ENCODE results near the gene HLF. TPM values are rescaled to one million over a fixed set of nuclear protein-coding genes. Genes with fewer than 3 reads are reported as not detected.

Gene HLF
- total RNA-seq, 1 donor from 2014 or later = 0.69 TPM

DNA sequence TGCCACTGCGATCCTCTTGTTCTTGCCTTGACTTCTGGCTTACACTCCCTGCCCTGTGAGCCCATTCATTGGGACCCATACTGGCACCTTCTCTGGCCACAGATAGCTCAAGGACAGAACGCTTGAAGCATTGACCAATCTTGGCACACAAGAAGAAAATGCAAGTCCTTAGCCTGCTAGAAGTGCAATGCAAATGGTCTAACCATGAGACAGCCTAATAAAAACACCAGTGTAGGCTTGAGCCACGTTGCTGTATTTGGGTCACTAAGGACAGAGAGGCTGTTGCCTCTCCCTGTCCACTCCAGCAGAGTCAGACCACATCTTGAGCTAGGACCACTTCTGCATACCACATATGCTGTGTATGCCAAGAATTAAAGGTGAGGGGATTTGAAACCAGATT, 41.2 kb upstream of the HLF start:
- intact Hi-C loops (cut with micrococcal nuclease) = no loop called here
- no peak for DNase-seq
- H3K27ac Mint-ChIP-seq = no peak overlapping the region
- H3K4me3 Mint-ChIP-seq = no peak overlapping the region
- TF ChIP-seq, protein P1, sequence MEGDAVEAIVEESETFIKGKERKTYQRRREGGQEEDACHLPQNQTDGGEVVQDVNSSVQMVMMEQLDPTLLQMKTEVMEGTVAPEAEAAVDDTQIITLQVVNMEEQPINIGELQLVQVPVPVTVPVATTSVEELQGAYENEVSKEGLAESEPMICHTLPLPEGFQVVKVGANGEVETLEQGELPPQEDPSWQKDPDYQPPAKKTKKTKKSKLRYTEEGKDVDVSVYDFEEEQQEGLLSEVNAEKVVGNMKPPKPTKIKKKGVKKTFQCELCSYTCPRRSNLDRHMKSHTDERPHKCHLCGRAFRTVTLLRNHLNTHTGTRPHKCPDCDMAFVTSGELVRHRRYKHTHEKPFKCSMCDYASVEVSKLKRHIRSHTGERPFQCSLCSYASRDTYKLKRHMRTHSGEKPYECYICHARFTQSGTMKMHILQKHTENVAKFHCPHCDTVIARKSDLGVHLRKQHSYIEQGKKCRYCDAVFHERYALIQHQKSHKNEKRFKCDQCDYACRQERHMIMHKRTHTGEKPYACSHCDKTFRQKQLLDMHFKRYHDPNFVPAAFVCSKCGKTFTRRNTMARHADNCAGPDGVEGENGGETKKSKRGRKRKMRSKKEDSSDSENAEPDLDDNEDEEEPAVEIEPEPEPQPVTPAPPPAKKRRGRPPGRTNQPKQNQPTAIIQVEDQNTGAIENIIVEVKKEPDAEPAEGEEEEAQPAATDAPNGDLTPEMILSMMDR (IDR thresholded peaks at IDR 0.05) = no peak
- no peaks in the 10 kb centered on the region for H3K4me1 Mint-ChIP-seq
- peaks cover 27% of the 10 kb centered on the region for H3K27me3 Mint-ChIP-seq
- H3K36me3 Mint-ChIP-seq (ENCODE audit: low read depth) = no peaks in the 10 kb centered on the region
- ChIA-PET CTCF (no interaction called here), POLR2A (no interaction called here)
- no peaks in the 10 kb centered on the region for H3K9me3 Mint-ChIP-seq
- no peak for ATAC-seq (ENCODE audit: low read depth)

DNA sequence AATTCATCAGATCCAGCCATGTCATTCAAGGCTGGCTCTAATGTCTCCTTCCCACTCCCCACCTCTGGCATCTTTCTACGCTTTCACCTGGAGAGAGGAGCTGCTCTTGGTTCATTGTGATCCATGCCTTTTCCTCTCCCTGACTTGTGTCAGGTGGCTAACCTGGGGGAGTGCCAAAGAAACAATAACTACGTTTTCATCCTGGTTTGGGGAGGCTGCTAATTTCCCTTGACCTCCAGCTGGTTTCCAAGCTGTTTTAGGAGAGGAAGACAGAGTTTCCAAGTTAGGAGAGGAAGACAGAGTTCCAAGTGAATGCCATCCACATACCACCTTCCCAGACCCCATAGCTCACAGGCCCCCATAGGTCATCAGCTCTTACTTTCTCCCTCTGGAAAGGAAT, 40.0 kb upstream of the HLF start:
- Mint-ChIP-seq H3K27me3 (peaks cover 24% of the 10 kb centered on the region), H3K36me3 (ENCODE audit: low read depth) (no peaks in the 10 kb centered on the region), H3K4me1 (no peaks in the 10 kb centered on the region), H3K9me3 (no peaks in the 10 kb centered on the region), H3K4me3 (no peak overlapping the region), H3K27ac (no peak overlapping the region)
- no peak for ATAC-seq (ENCODE audit: low read depth)
- TF ChIP-seq, protein P1 (IDR thresholded peaks at IDR 0.05) = no peak
- CTCF ChIA-PET = no interaction called here
- POLR2A ChIA-PET = no interaction called here
- intact Hi-C loops (cut with micrococcal nuclease) = no loop called here
- DNase-seq = no peak

DNA sequence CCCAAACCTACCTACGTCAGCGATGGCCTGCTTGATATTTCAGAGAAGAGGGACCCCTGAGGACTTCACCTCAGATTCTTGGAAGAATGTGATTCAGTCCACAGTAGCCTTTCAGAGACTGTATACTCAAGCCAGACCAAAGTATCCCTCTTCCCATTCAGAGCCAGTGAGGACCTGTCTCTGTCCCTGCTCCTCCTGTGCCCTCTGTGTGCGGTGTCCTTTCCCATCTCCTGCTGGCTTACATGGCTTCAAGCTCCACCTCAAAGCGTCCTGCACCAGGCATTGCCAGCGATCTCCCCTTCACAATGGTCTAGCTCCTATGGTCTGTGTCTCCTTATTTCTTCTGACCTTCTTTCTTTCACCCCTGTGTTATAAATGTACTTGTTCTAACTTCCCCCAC, 39.5 kb upstream of the HLF start:
- DNase-seq (no peak), ATAC-seq (ENCODE audit: low read depth) (no peak)
- H3K9me3 Mint-ChIP-seq = no peaks in the 10 kb centered on the region
- no peak overlapping the region for H3K4me3 Mint-ChIP-seq
- H3K36me3 Mint-ChIP-seq (ENCODE audit: low read depth) = no peaks in the 10 kb centered on the region
- ChIA-PET POLR2A (no interaction called here), CTCF (no interaction called here)
- no peak overlapping the region for H3K27ac Mint-ChIP-seq
- intact Hi-C loops (cut with micrococcal nuclease) = no loop called here
- no peaks in the 10 kb centered on the region for H3K4me1 Mint-ChIP-seq
- TF ChIP-seq, protein P1 (IDR thresholded peaks at IDR 0.05) = no peak
- peaks cover 28% of the 10 kb centered on the region for H3K27me3 Mint-ChIP-seq

DNA sequence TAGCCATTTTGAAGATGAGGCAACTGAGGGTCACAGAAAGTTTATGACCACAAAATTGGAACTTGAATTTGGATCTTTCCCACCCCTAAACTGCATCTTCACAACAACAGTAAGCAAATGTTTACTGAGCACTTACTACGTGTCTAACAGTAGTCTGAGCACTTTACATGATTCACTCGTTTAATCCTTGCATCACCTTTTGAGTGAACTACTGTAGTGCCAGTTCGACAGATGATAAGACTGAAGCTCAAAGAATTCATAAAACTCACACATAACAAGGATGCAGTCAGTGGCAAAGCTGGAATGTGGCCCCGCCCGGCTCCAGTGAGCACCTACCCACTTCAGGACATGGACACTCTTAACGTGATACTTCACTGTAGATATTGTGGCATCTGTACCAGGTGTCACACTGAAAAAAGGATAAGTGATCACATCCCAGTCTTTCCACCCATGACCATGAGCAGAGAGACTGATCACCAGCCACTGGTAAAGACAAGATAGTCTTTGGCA, 36.0 kb upstream of the HLF start:
- intact Hi-C loops (cut with micrococcal nuclease) = no loop called here
- no peak for DNase-seq
- Mint-ChIP-seq H3K9me3 (peaks cover 3% of the 10 kb centered on the region), H3K27ac (no peak overlapping the region), H3K36me3 (ENCODE audit: low read depth) (no peaks in the 10 kb centered on the region), H3K27me3 (peaks cover 20% of the 10 kb centered on the region), H3K4me1 (peaks cover 3% of the 10 kb centered on the region), H3K4me3 (no peak overlapping the region)
- POLR2A ChIA-PET = no interaction called here
- no peak for ATAC-seq (ENCODE audit: low read depth)
- TF ChIP-seq, protein P1 (IDR thresholded peaks at IDR 0.05) = no peak
- CTCF ChIA-PET = no interaction called here

DNA sequence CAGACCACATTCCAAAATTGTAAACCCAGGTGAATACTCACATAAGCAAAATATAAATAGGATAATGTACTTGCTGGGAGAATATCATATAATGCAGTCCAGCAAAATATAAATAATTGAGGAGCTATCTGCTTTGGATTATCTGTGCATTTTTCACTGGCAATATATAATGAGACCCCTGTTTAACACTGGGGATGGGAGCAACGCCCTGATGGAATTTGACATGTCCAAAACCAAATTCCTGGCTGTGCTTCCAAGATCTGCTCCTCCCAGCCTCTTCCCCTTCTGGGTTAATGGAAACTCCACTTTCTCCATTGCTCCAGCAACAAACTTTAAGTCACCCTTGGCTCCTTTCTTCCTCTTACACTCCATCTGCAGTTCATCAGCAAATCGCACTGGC, 35.5 kb upstream of the HLF start:
- Mint-ChIP-seq H3K4me3 (no peak overlapping the region), H3K4me1 (peaks cover 9% of the 10 kb centered on the region), H3K9me3 (peaks cover 3% of the 10 kb centered on the region), H3K27ac (no peak overlapping the region), H3K27me3 (peaks cover 20% of the 10 kb centered on the region), H3K36me3 (ENCODE audit: low read depth) (no peaks in the 10 kb centered on the region)
- POLR2A ChIA-PET = no interaction called here
- DNase-seq (no peak), ATAC-seq (ENCODE audit: low read depth) (no peak)
- CTCF ChIA-PET = no interaction called here
- intact Hi-C loops (cut with micrococcal nuclease) = no loop called here
- TF ChIP-seq, protein P1 (IDR thresholded peaks at IDR 0.05) = no peak
